MCF 10A (cell line): ENCODE data around the gene FNDC8. TPM values are rescaled to one million over a fixed set of nuclear protein-coding genes. Genes with fewer than 3 reads are reported as not detected.
A peak's percentile ranks its signal among the peaks of the same experiment; 100 is the strongest.

ENCODE experiments used
- BruUV-seq: library from RNA; stranded (reverse); fragments of 400-500 nt; replicated peaks from 2 replicates; lab custom pipeline; 2021; lab: Mats Ljungman, UMichigan
- CTCF ChIA-PET: fragments of 300-600 bp; sonication (Branson Sonifier 250); formaldehyde crosslinking; extraction: SDS; loops from one replicate; lab custom pipeline; 2021; ENCODE audit warnings: antibody characterized with exemption, inconsistent platforms; lab: Yijun Ruan, JAX
- POLR2A ChIA-PET: fragments of 300-600, 350-650 bp; sonication (Branson Sonifier 250); formaldehyde crosslinking; extraction: SDS; loops from one replicate; lab custom pipeline; 2020; ENCODE audit warnings: antibody characterized with exemption, inconsistent platforms; lab: Yijun Ruan, JAX
- DNase-seq: peaks from one replicate; pipeline ENCODE4 v3.0.0-alpha.2; 2018; ENCODE audit not compliant: unreplicated experiment
- H3K27ac Mint-ChIP-seq: one replicate; pipeline ENCODE4 v1.8.0; 2022; ENCODE audit warnings: mild to moderate bottlenecking, low read depth, mixed read lengths; ENCODE audit not compliant: unreplicated experiment
- H3K27me3 Mint-ChIP-seq: one replicate; pipeline ENCODE4 v1.8.0; 2022; ENCODE audit warnings: mixed read lengths; ENCODE audit not compliant: insufficient read depth, unreplicated experiment
- H3K36me3 Mint-ChIP-seq: one replicate; pipeline ENCODE4 v1.8.0; 2022; ENCODE audit warnings: mild to moderate bottlenecking, moderate library complexity, mixed read lengths; ENCODE audit not compliant: insufficient read depth, unreplicated experiment
- H3K4me1 Mint-ChIP-seq: one replicate; pipeline ENCODE4 v1.8.0; 2022; ENCODE audit warnings: mixed read lengths; ENCODE audit not compliant: insufficient read depth, unreplicated experiment
- H3K4me3 Mint-ChIP-seq: one replicate; pipeline ENCODE4 v1.8.0; 2022; ENCODE audit warnings: mild to moderate bottlenecking, moderate library complexity, mixed read lengths; ENCODE audit not compliant: unreplicated experiment
- H3K9me3 Mint-ChIP-seq: one replicate; pipeline ENCODE4 v1.8.0; 2022; ENCODE audit warnings: mixed read lengths; ENCODE audit not compliant: unreplicated experiment
- intact Hi-C: fragments of 100-400 bp; cut with micrococcal nuclease; formaldehyde crosslinking; loops from 2 replicates; pipeline ENCODE4 v1.14.1; 2022
- total RNA-seq: library from RNA; stranded (reverse); gene quantifications from 2 replicates; pipeline ENCODE4 v1.2.3, GENCODE V29; 2022
- TF ChIP-seq, protein P1 (sequence below): fragments of 200-600 bp; IDR thresholded peaks from one replicate; pipeline ENCODE4 v1.8.0; 2022; ENCODE audit warnings: antibody characterized with exemption, mild to moderate bottlenecking; ENCODE audit not compliant: unreplicated experiment

Gene FNDC8
- total RNA-seq, 1 experiment from 2014 or later = not detected

DNA sequence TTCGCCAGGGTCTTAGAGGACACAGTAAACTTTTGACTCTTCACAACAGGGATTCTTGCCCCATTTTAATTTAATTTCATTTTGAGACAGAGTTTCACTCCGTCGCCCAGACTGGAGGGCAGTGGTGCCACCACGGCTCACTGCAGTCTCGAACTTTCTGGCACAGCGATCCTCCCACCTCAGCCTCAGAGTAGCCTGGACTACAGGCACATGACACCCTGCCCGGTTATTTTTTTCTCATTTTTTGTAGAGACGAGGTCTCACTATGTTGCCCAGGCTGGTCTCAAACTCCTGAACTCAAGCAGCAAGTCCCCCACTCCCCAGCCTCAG lies 21.0 kb downstream of the FNDC8 start:
- Mint-ChIP-seq H3K9me3 (no peaks in the 10 kb centered on the region), H3K4me3 (peak overlapping the region; percentile 73), H3K27ac (no peak overlapping the region), H3K4me1 (peaks cover 4% of the 10 kb centered on the region), H3K36me3 (peaks cover 24% of the 10 kb centered on the region), H3K27me3 (no peaks in the 10 kb centered on the region)
- ChIA-PET CTCF (interaction anchor here (1.1 to 1.9 kb wide), 3 partner anchors 13 to 722 kb away, joined by 5 to 6 read pairs (median 6); no protein-coding TSS in a partner anchor), POLR2A (interaction anchor here (0.6 kb wide), 1 partner anchor 38 kb away, joined by 4 read pairs; no protein-coding TSS in a partner anchor)
- BruUV-seq = no TSS peak
- DNase-seq = no peak
- TF ChIP-seq, protein P1, sequence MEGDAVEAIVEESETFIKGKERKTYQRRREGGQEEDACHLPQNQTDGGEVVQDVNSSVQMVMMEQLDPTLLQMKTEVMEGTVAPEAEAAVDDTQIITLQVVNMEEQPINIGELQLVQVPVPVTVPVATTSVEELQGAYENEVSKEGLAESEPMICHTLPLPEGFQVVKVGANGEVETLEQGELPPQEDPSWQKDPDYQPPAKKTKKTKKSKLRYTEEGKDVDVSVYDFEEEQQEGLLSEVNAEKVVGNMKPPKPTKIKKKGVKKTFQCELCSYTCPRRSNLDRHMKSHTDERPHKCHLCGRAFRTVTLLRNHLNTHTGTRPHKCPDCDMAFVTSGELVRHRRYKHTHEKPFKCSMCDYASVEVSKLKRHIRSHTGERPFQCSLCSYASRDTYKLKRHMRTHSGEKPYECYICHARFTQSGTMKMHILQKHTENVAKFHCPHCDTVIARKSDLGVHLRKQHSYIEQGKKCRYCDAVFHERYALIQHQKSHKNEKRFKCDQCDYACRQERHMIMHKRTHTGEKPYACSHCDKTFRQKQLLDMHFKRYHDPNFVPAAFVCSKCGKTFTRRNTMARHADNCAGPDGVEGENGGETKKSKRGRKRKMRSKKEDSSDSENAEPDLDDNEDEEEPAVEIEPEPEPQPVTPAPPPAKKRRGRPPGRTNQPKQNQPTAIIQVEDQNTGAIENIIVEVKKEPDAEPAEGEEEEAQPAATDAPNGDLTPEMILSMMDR = no peak
- intact Hi-C loops = loop anchor here (1.0 kb wide), 2 partner anchors 100 to 722 kb away; no protein-coding TSS in a partner anchor

DNA sequence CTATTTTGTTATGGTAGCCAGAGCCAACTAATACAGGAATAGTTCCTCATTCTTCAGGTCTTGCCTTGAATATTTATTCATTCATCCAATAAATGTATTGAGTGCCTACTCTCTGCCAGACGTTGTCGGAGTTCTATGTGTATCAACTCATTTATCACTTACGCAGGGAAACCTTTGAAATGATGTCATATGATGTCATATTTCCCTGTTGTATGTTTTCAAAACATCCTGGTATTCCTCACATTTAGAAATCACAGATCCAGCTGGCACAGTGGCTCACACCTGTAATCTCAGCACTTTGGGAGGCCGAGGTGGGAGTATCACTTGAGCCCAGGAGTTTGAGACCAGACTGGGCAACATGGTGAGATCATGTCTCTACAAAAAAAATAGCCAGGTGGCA lies 23.4 kb downstream of the FNDC8 start:
- Mint-ChIP-seq H3K27ac (no peak overlapping the region), H3K4me3 (no peak overlapping the region), H3K9me3 (no peaks in the 10 kb centered on the region), H3K27me3 (no peaks in the 10 kb centered on the region), H3K4me1 (peaks cover 4% of the 10 kb centered on the region), H3K36me3 (peaks cover 5% of the 10 kb centered on the region)
- TF ChIP-seq, protein P1 = no peak
- POLR2A ChIA-PET = interaction anchor here (1.0 kb wide), 1 partner anchor 98 kb away, joined by 4 read pairs; the partner anchor contains the start of gene SLFN5
- CTCF ChIA-PET = interaction anchor here (0.6 kb wide), 1 partner anchor 92 kb away, joined by 3 read pairs; no protein-coding TSS in a partner anchor
- no peak for DNase-seq
- intact Hi-C loops = no loop called here
- BruUV-seq = no TSS peak

DNA sequence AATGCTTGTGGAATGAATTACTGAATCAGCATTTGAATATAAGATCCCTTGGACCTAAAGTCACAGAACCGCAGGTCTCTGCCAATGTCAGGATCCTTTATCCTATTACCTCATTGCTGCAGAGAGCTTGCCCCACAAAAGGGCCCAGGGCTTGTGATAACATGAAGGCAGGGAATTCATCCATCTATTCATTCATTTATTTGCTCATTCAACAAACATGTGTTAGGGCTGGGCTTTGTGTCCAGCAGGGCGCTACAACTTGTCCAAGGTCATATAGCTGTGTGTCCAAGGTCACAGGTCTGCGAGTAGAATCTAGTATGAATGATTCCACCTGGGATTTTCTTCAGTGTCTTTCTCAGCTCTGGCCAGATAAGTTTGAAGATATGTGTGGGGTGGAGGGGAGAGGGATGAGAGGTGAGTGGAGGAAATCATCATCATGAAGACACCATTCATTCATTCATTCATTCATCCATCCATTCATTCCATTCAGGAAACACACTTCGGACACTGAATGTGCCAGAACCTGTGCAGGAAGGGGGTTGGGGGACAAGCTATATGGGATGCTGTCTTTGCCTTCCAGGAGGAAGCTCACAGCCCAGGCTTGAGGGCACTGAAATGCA lies 24.9 kb downstream of the FNDC8 start:
- intact Hi-C loops = no loop called here
- BruUV-seq = no TSS peak
- POLR2A ChIA-PET = interaction anchor here (0.6 kb wide), 1 partner anchor 602 kb away, joined by 3 read pairs; no protein-coding TSS in a partner anchor
- Mint-ChIP-seq H3K4me3 (no peak overlapping the region), H3K27me3 (no peaks in the 10 kb centered on the region), H3K4me1 (peaks cover 4% of the 10 kb centered on the region), H3K27ac (no peak overlapping the region), H3K36me3 (peaks cover 5% of the 10 kb centered on the region), H3K9me3 (no peaks in the 10 kb centered on the region)
- CTCF ChIA-PET = interaction anchor here (0.6 to 0.7 kb wide), 2 partner anchors 627 to 946 kb away, joined by 3 read pairs; no protein-coding TSS in a partner anchor
- TF ChIP-seq, protein P1 = no peak
- DNase-seq = no peak

DNA sequence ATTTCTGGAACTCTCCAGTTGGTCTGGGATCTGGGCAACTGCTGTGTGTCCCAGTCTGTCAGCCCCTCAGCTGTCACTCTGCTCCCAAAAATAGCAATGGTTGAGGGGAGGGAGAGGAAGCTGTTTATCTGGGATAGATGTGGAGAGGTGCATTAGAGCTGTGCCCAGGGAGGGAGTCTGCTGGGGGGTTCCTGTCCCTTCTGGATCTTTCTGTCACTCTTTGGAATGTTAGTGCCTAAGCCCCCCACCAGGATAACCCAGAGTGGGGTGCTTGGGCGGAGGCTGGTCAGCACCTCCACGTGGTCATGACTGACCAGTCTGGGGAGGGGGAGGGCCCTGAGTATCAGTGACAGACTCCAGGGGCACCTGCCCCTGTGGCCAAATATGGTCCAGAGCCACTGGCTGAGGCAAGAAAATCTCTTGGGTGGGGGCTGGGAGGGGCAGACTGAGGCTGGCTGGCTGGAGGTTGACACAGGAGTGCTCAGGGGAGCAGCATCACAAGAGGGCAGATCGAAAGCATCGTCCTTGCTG lies 26.0 kb downstream of the FNDC8 start, which contains the start of gene UNC45B:
TSS of gene UNC45B (plus strand) at position 443 of the 531 bp plus-strand sequence. CDS start 447 bp downstream, outside the sequence.
- Mint-ChIP-seq H3K36me3 (peaks cover 5% of the 10 kb centered on the region), H3K27me3 (no peaks in the 10 kb centered on the region), H3K9me3 (no peaks in the 10 kb centered on the region), H3K4me1 (peaks cover 4% of the 10 kb centered on the region), H3K27ac (no peak within 1 kb of the TSS), H3K4me3 (no peak within 1 kb of the TSS)
- ChIA-PET CTCF (interaction anchor here (0.6 to 1.9 kb wide), 5 partner anchors 26 to 1866 kb away, joined by 3 to 6 read pairs (median 3); partner anchors contain the start of gene FNDC8), POLR2A (interaction anchor here (0.7 kb wide), 1 partner anchor 9 kb away, joined by 4 read pairs; no protein-coding TSS in a partner anchor)
- no TSS peak for BruUV-seq
- TF ChIP-seq, protein P1 = no peak
- intact Hi-C loops = no loop called here
- no peak for DNase-seq
